Sigmoid colon (tissue), 4 donors: ENCODE results near the gene C14orf132.

Source experiments
- CTCF ChIP-seq, 4 experiments: fragments of 450-650 bp in 3 of 4; fragments of 200-600 bp in 1 of 4; IDR thresholded peaks; one replicate each; pipeline ENCODE4 v1.5.1; 2016 to 2019; ENCODE audit warnings: antibody characterized with exemption in 4 of 4, mild to moderate bottlenecking in 3 of 4, moderate library complexity in 2 of 4
- EP300 ChIP-seq, 4 donors: sonication (generic); formaldehyde crosslinking; IDR thresholded peaks; one replicate each; pipeline ENCODE4 v1.6.1; 2017; ENCODE audit warnings: antibody characterized with exemption in 4 of 4
- POLR2A ChIP-seq, 2 donors: fragments of 450-650 bp; IDR thresholded peaks; one replicate each; pipeline ENCODE4 v1.6.1; 2016; ENCODE audit warnings: antibody characterized with exemption in 2 of 2, mild to moderate bottlenecking in 2 of 2, moderate library complexity in 2 of 2

GRCh38 chr14:96088911-96089310, 49.7 kb downstream of the C14orf132 start:
- TF ChIP-seq CTCF (IDR thresholded peaks at IDR 0.05) (no peak), POLR2A (IDR thresholded peaks at IDR 0.05) (no peak), EP300 (IDR thresholded peaks at IDR 0.05) (no peak)
